HUES48 (cell line): ENCODE measurements around the gene ARHGEF19.

Experiments used
- H3K27ac ChIP-seq: one replicate; pipeline ENCODE4 v1.7.0; 2013; ENCODE audit warnings: low read depth, low read length, inconsistent platforms
- H3K27me3 ChIP-seq: 2 replicates; pipeline ENCODE4 v1.6.1; 2013; ENCODE audit warnings: mild to moderate bottlenecking, low read length; ENCODE audit not compliant: control insufficient read depth, insufficient read depth
- H3K36me3 ChIP-seq: 2 replicates; pipeline ENCODE4 v1.6.1; 2013; ENCODE audit warnings: low read length; ENCODE audit not compliant: control insufficient read depth, insufficient read depth
- H3K4me1 ChIP-seq: 2 replicates; pipeline ENCODE4 v1.6.1; 2013; ENCODE audit warnings: mild to moderate bottlenecking, low read length; ENCODE audit not compliant: control insufficient read depth, insufficient read depth
- H3K4me3 ChIP-seq: 2 replicates; pipeline ENCODE4 v1.5.1; 2013; ENCODE audit warnings: mild to moderate bottlenecking, low read depth, low read length
- H3K9ac ChIP-seq: 2 replicates; pipeline ENCODE4 v1.6.1; 2013; ENCODE audit warnings: mild to moderate bottlenecking, low read depth, low read length, moderate library complexity
- H3K9me3 ChIP-seq: 2 replicates; pipeline ENCODE4 v1.6.1; 2013; ENCODE audit warnings: low read length; ENCODE audit not compliant: control insufficient read depth, insufficient read depth

ARHGEF19 gene

GRCh38 chr1:16177306-16177705, 35.1 kb downstream of the ARHGEF19 start:
- no peak overlapping the region for H3K9ac ChIP-seq
- no peaks in the 10 kb centered on the region for H3K27me3 ChIP-seq
- H3K27ac ChIP-seq = no peak overlapping the region
- no peaks in the 10 kb centered on the region for H3K36me3 ChIP-seq
- no peak overlapping the region for H3K4me3 ChIP-seq
- peaks cover 18% of the 10 kb centered on the region for H3K4me1 ChIP-seq
- H3K9me3 ChIP-seq = no peaks in the 10 kb centered on the region

- Histone ChIP-seq H3K4me1 (peaks cover 12% of the 10 kb centered on the region), H3K4me3 (no peak overlapping the region)
Observed at GRCh38 chr1:16176653-16177052, 35.8 kb downstream of the ARHGEF19 start.

GRCh38 chr1:16175610-16176553, 36.6 kb downstream of the ARHGEF19 start:
- H3K9ac ChIP-seq = no peak overlapping the region
- H3K27me3 ChIP-seq = no peaks in the 10 kb centered on the region
- no peaks in the 10 kb centered on the region for H3K9me3 ChIP-seq
- no peaks in the 10 kb centered on the region for H3K36me3 ChIP-seq
- peak overlapping the region; percentile 6 for H3K27ac ChIP-seq
- peaks cover 9% of the 10 kb centered on the region; the same call in 1 of the 2 replicates for H3K4me1 ChIP-seq
- H3K4me3 ChIP-seq = no peak overlapping the region

More at GRCh38 chr1:16176653-16177052, 35.8 kb downstream of the ARHGEF19 start:
- no peaks in the 10 kb centered on the region for H3K27me3 ChIP-seq
- no peak overlapping the region for H3K27ac ChIP-seq
- H3K36me3 ChIP-seq = no peaks in the 10 kb centered on the region
- no peaks in the 10 kb centered on the region for H3K9me3 ChIP-seq
- no peak overlapping the region for H3K9ac ChIP-seq

- Histone ChIP-seq H3K9ac (no peak overlapping the region), H3K4me1 (peaks cover 9% of the 10 kb centered on the region; the same call in 1 of the 2 replicates), H3K9me3 (no peaks in the 10 kb centered on the region), H3K27me3 (no peaks in the 10 kb centered on the region), H3K36me3 (no peaks in the 10 kb centered on the region), H3K27ac (no peak overlapping the region), H3K4me3 (no peak overlapping the region)
Observed at GRCh38 chr1:16174886-16175598, 37.4 kb downstream of the ARHGEF19 start.

- Histone ChIP-seq H3K4me1 (peaks cover 9% of the 10 kb centered on the region; the same call in 1 of the 2 replicates), H3K9me3 (no peaks in the 10 kb centered on the region), H3K9ac (no peak overlapping the region), H3K27me3 (no peaks in the 10 kb centered on the region), H3K4me3 (no peak overlapping the region), H3K27ac (no peak overlapping the region), H3K36me3 (no peaks in the 10 kb centered on the region)
Observed at GRCh38 chr1:16174261-16174868, 38.1 kb downstream of the ARHGEF19 start.

- Histone ChIP-seq H3K9ac (no peak overlapping the region), H3K4me1 (peaks cover 15% of the 10 kb centered on the region), H3K4me3 (no peak overlapping the region), H3K27me3 (no peaks in the 10 kb centered on the region), H3K9me3 (no peaks in the 10 kb centered on the region), H3K27ac (peak overlapping the region; percentile 1), H3K36me3 (no peaks in the 10 kb centered on the region)
Observed at GRCh38 chr1:16173447-16174260, 38.8 kb downstream of the ARHGEF19 start.

- no peaks in the 10 kb centered on the region for H3K27me3 ChIP-seq
- H3K4me1 ChIP-seq = peaks cover 21% of the 10 kb centered on the region
- H3K4me3 ChIP-seq = no peak overlapping the region
- peak overlapping the region; percentile 1 for H3K27ac ChIP-seq
- H3K9ac ChIP-seq = no peak overlapping the region
- no peaks in the 10 kb centered on the region for H3K9me3 ChIP-seq
- H3K36me3 ChIP-seq = no peaks in the 10 kb centered on the region
Observed at GRCh38 chr1:16172964-16173446, 39.4 kb downstream of the ARHGEF19 start.

- Histone ChIP-seq H3K27ac (no peak overlapping the region), H3K4me3 (no peak overlapping the region), H3K4me1 (peaks cover 21% of the 10 kb centered on the region), H3K36me3 (no peaks in the 10 kb centered on the region), H3K27me3 (no peaks in the 10 kb centered on the region), H3K9ac (no peak overlapping the region), H3K9me3 (no peaks in the 10 kb centered on the region)
Observed at GRCh38 chr1:16172218-16172830, 40.1 kb downstream of the ARHGEF19 start.

GRCh38 chr1:16171314-16172151, 40.9 kb downstream of the ARHGEF19 start:
- no peak overlapping the region for H3K4me3 ChIP-seq
- H3K9me3 ChIP-seq = no peaks in the 10 kb centered on the region
- H3K36me3 ChIP-seq = no peaks in the 10 kb centered on the region
- H3K4me1 ChIP-seq = peaks cover 21% of the 10 kb centered on the region
- H3K9ac ChIP-seq = no peak overlapping the region
- no peaks in the 10 kb centered on the region for H3K27me3 ChIP-seq
- H3K27ac ChIP-seq = no peak overlapping the region
